Measurements from ENCODE around the gene BDNF. TPM values are rescaled to one million over a fixed set of nuclear protein-coding genes. Genes with fewer than 3 reads are reported as not detected.

The BDNF gene
- total RNA-seq, 2 donors from 2014 or later, result not detected

- Mint-ChIP-seq H3K27me3 (ENCODE audit: low read depth) (peaks cover 55% of the 10 kb centered on the region), H3K9me3 (peaks cover 3 to 13% of the 10 kb centered on the region in 2 donors), H3K27ac (no peak overlapping the region), H3K4me3 (peak overlapping the region; percentile 5 to 56), H3K36me3 (ENCODE audit: insufficient read depth in 2 of 2) (peaks cover 3 to 14% of the 10 kb centered on the region in 2 donors), H3K4me1 (ENCODE audit: low read depth) (peaks cover 9% of the 10 kb centered on the region)
- ATAC-seq (replicated peaks in 1 of 2) (no peak), DNase-seq (no peak)
Observed at GRCh38 chr11:27718863-27719545, 18.7 kb upstream of the BDNF start.

- H3K27ac Mint-ChIP-seq, result no peak overlapping the region
Observed at GRCh38 chr11:27718346-27718862, 18.1 kb upstream of the BDNF start.

DNA sequence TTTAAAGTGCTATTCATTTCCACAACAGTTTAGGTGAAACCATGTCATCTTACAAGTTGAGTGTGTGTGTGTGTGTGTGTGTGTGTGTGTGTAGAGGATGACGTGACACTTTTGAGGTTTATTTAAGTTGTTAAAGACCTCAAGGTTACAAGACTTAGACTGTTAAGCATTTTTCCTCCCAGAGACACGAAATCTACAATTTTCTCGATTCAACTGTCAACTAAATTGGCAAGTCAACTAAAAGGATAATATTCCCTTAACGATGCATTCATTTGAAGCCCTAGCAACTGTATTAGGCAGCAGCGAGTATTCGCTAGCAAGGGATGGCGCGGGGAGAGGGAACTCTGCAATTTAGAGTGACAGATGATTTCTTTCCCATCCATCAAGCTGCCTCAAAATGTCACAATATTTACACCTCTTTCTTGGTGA is 17.6 kb upstream of the BDNF start:
- DNase-seq, result no peak
- no peak for ATAC-seq (replicated peaks in 1 of 2)
- H3K27me3 Mint-ChIP-seq (ENCODE audit: low read depth), result peaks cover 43% of the 10 kb centered on the region
- no peak overlapping the region for H3K4me3 Mint-ChIP-seq
- H3K36me3 Mint-ChIP-seq (ENCODE audit: insufficient read depth in 2 of 2), result peaks cover 3 to 14% of the 10 kb centered on the region in 2 donors
- H3K27ac Mint-ChIP-seq, result no peak overlapping the region
- H3K9me3 Mint-ChIP-seq, result peaks cover 3 to 13% of the 10 kb centered on the region in 2 donors
- H3K4me1 Mint-ChIP-seq (ENCODE audit: low read depth), result peaks cover 9% of the 10 kb centered on the region

More at GRCh38 chr11:27718346-27718862, 18.1 kb upstream of the BDNF start:
- peaks cover 9% of the 10 kb centered on the region for H3K4me1 Mint-ChIP-seq (ENCODE audit: low read depth)
- peaks cover 49% of the 10 kb centered on the region for H3K27me3 Mint-ChIP-seq (ENCODE audit: low read depth)
- DNase-seq, result no peak
- peak overlapping the region; percentile 5 to 56 for H3K4me3 Mint-ChIP-seq
- no peak for ATAC-seq (replicated peaks in 1 of 2)
- H3K36me3 Mint-ChIP-seq (ENCODE audit: insufficient read depth in 2 of 2), result peaks cover 3 to 14% of the 10 kb centered on the region in 2 donors
- H3K9me3 Mint-ChIP-seq, result peaks cover 3 to 13% of the 10 kb centered on the region in 2 donors

DNA sequence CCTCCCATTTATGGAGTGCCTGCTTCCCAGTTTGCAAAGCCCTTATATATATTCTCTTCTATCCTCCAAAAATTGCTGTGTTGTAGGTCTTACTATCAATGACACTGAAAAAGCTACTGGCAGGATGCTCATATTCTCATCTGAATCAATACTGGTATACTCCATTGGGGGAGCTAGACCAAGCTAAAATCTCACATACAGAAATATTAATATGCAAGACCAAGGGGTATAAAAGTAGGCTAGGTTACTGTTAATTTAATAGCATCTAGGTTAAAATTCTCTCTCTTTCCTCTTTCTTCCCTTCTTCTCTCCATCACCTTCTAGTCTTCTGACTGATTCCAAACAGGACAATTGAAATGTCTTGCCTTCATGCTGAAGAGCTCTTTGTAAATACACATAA is 17.1 kb upstream of the BDNF start:
- Mint-ChIP-seq H3K36me3 (ENCODE audit: insufficient read depth in 2 of 2) (peaks cover 3 to 14% of the 10 kb centered on the region in 2 donors), H3K9me3 (peaks cover 3 to 13% of the 10 kb centered on the region in 2 donors)

DNA sequence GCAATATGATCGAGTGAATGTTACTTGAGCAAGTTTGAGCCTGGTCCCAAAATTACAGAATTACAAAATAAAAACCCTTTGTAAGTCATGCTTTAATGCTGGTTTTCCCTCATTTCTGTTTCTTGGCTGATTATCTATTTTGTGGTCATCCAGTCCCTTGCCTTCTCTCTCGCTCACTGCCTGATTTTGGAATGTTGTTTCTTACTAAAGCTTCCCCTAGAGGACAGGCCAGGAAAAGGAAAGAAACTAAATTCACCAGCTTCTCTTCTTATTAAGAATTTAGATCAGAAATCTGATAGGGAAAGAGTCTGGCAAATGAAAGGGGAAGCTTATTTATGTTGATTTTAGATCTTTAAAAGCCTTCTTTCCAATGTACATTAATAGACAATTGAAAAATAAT is 16.6 kb upstream of the BDNF start:
- Mint-ChIP-seq H3K27ac (no peak overlapping the region), H3K9me3 (peaks cover 3 to 13% of the 10 kb centered on the region in 2 donors), H3K36me3 (ENCODE audit: insufficient read depth in 2 of 2) (peaks cover 3 to 14% of the 10 kb centered on the region in 2 donors), H3K4me1 (ENCODE audit: low read depth) (peaks cover 9% of the 10 kb centered on the region), H3K27me3 (ENCODE audit: low read depth) (peaks cover 39% of the 10 kb centered on the region), H3K4me3 (no peak overlapping the region)
- ATAC-seq (replicated peaks in 1 of 2) (no peak), DNase-seq (no peak)

More for the DNA sequence above, 17.1 kb upstream of the BDNF start:
- Mint-ChIP-seq H3K4me3 (no peak overlapping the region), H3K27ac (no peak overlapping the region), H3K27me3 (ENCODE audit: low read depth) (peaks cover 43% of the 10 kb centered on the region), H3K4me1 (ENCODE audit: low read depth) (peaks cover 9% of the 10 kb centered on the region)
- DNase-seq, result no peak
- ATAC-seq (replicated peaks in 1 of 2), result no peak

GRCh38 chr11:27716216-27716615 is 16.0 kb upstream of the BDNF start:
- no peak overlapping the region for H3K27ac Mint-ChIP-seq
- peaks cover 3 to 11% of the 10 kb centered on the region in 2 donors for H3K36me3 Mint-ChIP-seq (ENCODE audit: insufficient read depth in 2 of 2)
- no peak overlapping the region for H3K4me3 Mint-ChIP-seq
- peaks cover 3 to 11% of the 10 kb centered on the region in 2 donors for H3K9me3 Mint-ChIP-seq
- H3K27me3 Mint-ChIP-seq (ENCODE audit: low read depth), result peaks cover 35% of the 10 kb centered on the region
- ATAC-seq (replicated peaks in 1 of 2), result no peak
- no peak for DNase-seq
- peaks cover 9% of the 10 kb centered on the region for H3K4me1 Mint-ChIP-seq (ENCODE audit: low read depth)

DNA sequence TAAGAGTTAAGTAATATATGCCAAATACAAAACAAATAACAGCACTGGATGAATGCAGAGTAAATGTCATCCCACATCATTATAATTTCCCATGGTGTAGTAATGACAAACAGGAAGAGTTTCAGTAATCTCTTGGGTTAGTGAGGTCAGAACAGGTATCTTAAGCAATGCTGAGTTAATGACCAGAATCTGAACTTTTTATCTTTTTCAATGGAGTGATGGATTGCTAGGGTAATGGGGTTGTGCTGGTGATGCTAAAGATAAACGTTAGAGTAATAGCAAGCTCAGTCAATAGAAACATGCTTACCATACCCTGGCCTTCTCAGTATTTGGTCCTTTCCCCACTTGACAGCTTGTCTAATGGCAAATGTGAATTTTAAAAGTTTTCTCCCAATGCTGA is 11.5 kb upstream of the BDNF start:
- peaks cover 6% of the 10 kb centered on the region for H3K27me3 Mint-ChIP-seq (ENCODE audit: low read depth)
- H3K36me3 Mint-ChIP-seq (ENCODE audit: insufficient read depth in 2 of 2), result no peaks in the 10 kb centered on the region
- H3K4me3 Mint-ChIP-seq, result no peak overlapping the region
- no peaks in the 10 kb centered on the region for H3K9me3 Mint-ChIP-seq
- H3K4me1 Mint-ChIP-seq (ENCODE audit: low read depth), result no peaks in the 10 kb centered on the region
- no peak for DNase-seq
- H3K27ac Mint-ChIP-seq, result no peak overlapping the region
- ATAC-seq (replicated peaks in 1 of 2), result no peak

- H3K4me1 Mint-ChIP-seq (ENCODE audit: low read depth), result no peaks in the 10 kb centered on the region
- ATAC-seq (replicated peaks in 1 of 2), result no peak
- H3K27ac Mint-ChIP-seq, result no peak overlapping the region
- no peaks in the 10 kb centered on the region for H3K9me3 Mint-ChIP-seq
- peaks cover 16% of the 10 kb centered on the region for H3K27me3 Mint-ChIP-seq (ENCODE audit: low read depth)
- DNase-seq, result no peak
- H3K36me3 Mint-ChIP-seq (ENCODE audit: insufficient read depth in 2 of 2), result no peaks in the 10 kb centered on the region
- H3K4me3 Mint-ChIP-seq, result no peak overlapping the region
Observed at GRCh38 chr11:27710536-27710935, 10.3 kb upstream of the BDNF start.

DNA sequence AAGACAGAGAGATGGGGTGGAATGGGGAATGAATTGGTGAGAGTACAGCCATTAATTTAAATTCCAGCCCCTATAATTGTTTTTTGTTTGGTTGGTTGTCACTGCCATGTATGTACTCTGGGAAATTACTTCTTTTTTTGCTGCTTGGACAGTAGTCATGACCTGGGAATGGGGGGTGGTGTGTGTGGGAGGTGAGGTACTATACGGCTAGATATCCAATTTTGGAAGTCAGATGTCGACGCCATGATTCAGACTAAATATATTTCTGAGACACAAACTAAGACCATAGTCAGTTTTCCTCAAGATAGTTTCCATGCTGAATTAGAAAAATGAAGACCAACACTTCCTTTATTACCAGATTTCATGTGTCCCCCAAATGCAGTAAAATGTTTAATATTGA is 7.4 kb upstream of the BDNF start:
- Mint-ChIP-seq H3K27ac (no peak overlapping the region), H3K36me3 (ENCODE audit: insufficient read depth in 2 of 2) (no peaks in the 10 kb centered on the region), H3K4me1 (ENCODE audit: low read depth) (no peaks in the 10 kb centered on the region), H3K9me3 (peaks cover 0 to 1% of the 10 kb centered on the region in 2 donors), H3K27me3 (ENCODE audit: low read depth) (peaks cover 36% of the 10 kb centered on the region), H3K4me3 (no peak overlapping the region)
- DNase-seq, result no peak
- no peak for ATAC-seq (replicated peaks in 1 of 2)

- peaks cover 51% of the 10 kb centered on the region for H3K27me3 Mint-ChIP-seq (ENCODE audit: low read depth)
- H3K9me3 Mint-ChIP-seq, result peaks cover 0 to 1% of the 10 kb centered on the region in 2 donors
- no peak overlapping the region for H3K27ac Mint-ChIP-seq
- peaks cover 10% of the 10 kb centered on the region for H3K4me1 Mint-ChIP-seq (ENCODE audit: low read depth)
- DNase-seq, result no peak
- no peaks in the 10 kb centered on the region for H3K36me3 Mint-ChIP-seq (ENCODE audit: insufficient read depth in 2 of 2)
- no peak overlapping the region for H3K4me3 Mint-ChIP-seq
- ATAC-seq (replicated peaks in 1 of 2), result no peak
Observed at GRCh38 chr11:27705873-27706820, 5.9 kb upstream of the BDNF start.

- H3K27ac Mint-ChIP-seq, result no peak overlapping the region
- ATAC-seq (replicated peaks in 1 of 2), result no peak
- H3K27me3 Mint-ChIP-seq (ENCODE audit: low read depth), result peaks cover 73% of the 10 kb centered on the region
- no peak overlapping the region for H3K4me3 Mint-ChIP-seq
- peaks cover 0 to 2% of the 10 kb centered on the region in 2 donors for H3K36me3 Mint-ChIP-seq (ENCODE audit: insufficient read depth in 2 of 2)
- peaks cover 0 to 1% of the 10 kb centered on the region in 2 donors for H3K9me3 Mint-ChIP-seq
- DNase-seq, result no peak
- peaks cover 29% of the 10 kb centered on the region for H3K4me1 Mint-ChIP-seq (ENCODE audit: low read depth)
Observed at GRCh38 chr11:27703481-27703880, 3.2 kb upstream of the BDNF start.

GRCh38 chr11:27702811-27703210 is 2.6 kb upstream of the BDNF start:
- ATAC-seq (replicated peaks in 1 of 2) (no peak), DNase-seq (no peak)
- peaks cover 78% of the 10 kb centered on the region for H3K27me3 Mint-ChIP-seq (ENCODE audit: low read depth)
- peaks cover 0 to 1% of the 10 kb centered on the region in 2 donors for H3K9me3 Mint-ChIP-seq
- peaks cover 31% of the 10 kb centered on the region for H3K4me1 Mint-ChIP-seq (ENCODE audit: low read depth)
- H3K4me3 Mint-ChIP-seq, result no peak overlapping the region
- peaks cover 0 to 2% of the 10 kb centered on the region in 2 donors for H3K36me3 Mint-ChIP-seq (ENCODE audit: insufficient read depth in 2 of 2)
- no peak overlapping the region for H3K27ac Mint-ChIP-seq
